H4 (cell line): ENCODE data around the gene BGLAP. TPM values are rescaled to one million over a fixed set of nuclear protein-coding genes. Genes with fewer than 3 reads are reported as not detected.

ENCODE experiments used
- DNase-seq: peaks from one replicate; pipeline ENCODE4 v3.0.0-alpha.2; 2015; ENCODE audit warnings: low spot score
- total RNA-seq: library from RNA; depleted of rRNA; stranded (reverse); fragments of >200 nt; shearing (Covaris generic); gene quantifications from 2 replicates; pipeline ENCODE4 v1.2.3, GENCODE V29; 2014

BGLAP gene
- total RNA-seq, 1 experiment from 2014 or later, result 0.08 TPM

DNA sequence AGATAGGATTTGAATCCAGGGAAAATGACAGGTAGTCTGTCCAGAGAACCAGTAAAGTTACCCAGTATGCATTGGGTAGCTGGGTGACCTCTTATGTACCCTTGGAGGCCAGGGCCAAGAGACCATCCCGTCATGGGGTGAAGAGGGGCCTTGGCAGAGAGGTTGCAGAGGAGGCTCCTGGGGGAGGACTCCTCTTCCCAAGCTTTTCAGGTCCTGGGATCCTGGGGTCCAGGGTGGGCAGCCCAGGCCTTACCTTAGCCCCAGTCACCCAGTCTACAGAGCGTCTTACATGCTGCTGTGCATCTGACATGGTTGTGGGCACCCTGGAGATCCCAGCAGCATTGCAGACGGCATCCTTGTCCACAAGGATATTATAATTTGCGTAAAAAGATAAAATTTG lies 15.2 kb upstream of the BGLAP start:
- no peak for DNase-seq

DNA sequence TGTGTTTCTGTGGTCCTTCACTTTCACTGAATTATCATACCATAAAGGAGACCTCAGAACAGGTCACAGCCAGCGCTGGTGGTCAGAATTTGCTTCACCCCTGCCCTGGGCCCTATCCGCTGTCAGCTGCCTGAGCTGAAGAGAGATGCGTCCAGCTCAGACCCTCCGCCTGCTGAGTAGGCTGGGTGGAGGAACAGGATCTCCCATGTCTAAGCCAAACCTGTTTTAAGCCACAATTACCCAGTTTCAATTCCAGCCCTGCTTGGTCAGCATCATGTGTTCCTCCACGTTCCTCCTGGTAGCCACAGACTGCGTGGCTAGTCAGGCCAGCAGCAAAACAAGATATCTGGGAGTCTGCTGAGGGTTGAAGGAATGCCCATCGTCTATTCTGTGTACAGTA lies 13.5 kb upstream of the BGLAP start:
- DNase-seq, result no peak

DNA sequence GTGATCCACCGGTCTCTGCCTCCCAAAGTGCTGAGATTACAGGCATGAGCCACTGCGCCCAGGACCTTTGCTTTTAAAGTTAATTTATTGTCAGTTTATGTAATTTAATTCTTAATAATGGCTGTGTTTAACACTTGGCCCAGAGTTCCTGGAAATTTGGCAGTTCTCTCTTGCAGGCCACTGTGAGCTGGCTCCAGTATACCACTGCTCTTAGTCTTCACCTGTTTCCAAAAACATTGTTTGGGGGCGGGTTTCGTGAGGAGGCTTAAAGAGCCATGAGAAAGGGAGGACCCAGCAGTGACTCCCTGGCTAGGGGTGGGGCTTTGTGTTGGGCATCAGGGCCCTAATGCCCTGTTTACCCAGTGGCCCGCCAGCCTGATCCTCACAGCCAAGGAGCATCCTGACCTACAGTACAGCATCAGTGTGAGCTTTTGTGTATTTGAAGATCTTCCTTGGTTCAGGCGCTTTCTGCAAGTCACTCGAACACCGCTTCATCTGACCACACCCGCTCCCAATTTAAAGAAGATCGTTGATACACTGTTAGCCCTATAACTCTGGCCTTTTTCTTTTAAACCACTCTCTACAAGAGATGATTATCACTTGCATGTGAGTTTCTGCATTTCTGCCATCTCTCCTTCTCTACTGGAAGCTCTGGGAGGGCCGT lies 12.0 kb upstream of the BGLAP start:
- no peak for DNase-seq

DNA sequence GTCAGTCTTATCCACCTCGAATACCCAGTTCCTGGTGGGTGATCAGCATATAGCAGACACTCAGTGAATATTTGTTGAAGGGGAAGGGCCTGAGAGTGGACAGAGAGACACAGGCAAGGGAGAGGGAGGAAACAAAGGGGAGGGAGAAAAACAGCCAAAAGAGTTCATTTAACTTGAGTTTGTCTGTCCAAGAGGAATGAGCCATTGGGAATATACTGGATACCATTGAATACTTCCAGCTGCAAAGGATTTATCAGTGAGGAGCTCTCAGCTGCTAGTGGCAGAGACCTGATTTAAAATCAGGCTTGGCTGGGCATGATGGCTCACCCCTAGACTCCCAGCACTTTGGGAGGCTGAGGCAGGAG lies 11.5 kb upstream of the BGLAP start:
- no peak for DNase-seq

DNA sequence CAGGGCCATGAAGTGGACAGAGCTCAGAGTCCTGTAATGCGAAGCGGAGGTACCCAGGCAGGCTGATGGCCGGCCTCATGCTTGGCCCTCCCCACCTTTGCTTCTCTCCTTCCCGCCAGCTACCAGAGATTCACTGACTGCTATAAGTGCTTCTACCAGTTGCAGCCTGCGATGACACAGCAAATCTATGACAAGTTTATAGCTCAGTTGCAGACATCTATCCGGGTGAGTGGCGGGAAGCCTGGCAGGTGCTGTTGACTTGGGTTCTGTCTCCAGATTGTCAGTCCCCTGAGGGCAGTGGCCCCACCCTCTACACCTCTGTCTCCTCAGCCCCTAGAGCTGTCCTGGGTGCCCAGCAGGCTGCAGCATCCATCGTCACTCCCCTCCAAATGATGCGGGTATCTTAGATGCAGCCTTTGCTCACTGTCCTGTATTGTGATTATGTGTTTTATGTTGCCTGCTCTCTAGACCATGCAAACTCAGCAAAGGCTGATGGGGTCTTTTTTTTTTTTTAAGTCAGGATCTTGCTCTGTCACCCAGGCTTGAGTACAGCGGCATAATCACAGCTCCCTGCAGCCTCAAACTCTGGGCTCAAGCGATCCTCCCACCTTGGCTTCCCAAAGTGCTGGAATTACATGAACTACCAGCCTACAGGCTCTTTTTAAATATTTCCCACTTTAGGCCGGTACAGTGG lies 9.6 kb upstream of the BGLAP start:
- no peak for DNase-seq

GRCh38 chr1:156233426-156234127 lies 8.4 kb upstream of the BGLAP start:
- DNase-seq, result peak; percentile 28

GRCh38 chr1:156236164-156236563 lies 5.8 kb upstream of the BGLAP start:
- no peak for DNase-seq

DNA sequence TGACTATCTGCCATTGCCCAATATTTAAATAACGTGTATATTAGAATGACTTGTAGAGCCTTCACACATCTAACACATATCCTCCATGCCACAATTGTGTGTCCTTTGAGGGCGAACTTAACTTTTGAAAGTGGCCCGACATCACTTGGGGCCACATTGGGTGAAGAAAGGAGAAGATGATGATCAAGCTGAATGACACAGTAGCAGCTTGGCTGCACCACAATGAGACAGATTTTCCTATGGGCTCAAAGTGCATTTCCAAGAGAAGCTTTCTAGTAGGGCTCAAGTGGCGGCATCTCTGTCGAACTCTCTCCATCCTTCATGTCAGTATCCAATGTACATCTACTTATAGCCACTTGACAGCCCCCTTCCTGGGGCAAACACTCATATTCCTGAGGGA lies 3.7 kb upstream of the BGLAP start:
- DNase-seq, result no peak

- DNase-seq, result peak; percentile 63
Measured at GRCh38 chr1:156241311-156241811, 623 bp upstream of the BGLAP start.

DNA sequence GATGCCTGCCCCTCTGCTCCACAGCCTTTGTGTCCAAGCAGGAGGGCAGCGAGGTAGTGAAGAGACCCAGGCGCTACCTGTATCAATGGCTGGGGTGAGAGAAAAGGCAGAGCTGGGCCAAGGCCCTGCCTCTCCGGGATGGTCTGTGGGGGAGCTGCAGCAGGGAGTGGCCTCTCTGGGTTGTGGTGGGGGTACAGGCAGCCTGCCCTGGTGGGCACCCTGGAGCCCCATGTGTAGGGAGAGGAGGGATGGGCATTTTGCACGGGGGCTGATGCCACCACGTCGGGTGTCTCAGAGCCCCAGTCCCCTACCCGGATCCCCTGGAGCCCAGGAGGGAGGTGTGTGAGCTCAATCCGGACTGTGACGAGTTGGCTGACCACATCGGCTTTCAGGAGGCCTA lies 754 bp downstream of the BGLAP start:
- DNase-seq, result no peak

- DNase-seq, result no peak
Measured at GRCh38 chr1:156244126-156244525, 2.1 kb downstream of the BGLAP start.

DNA sequence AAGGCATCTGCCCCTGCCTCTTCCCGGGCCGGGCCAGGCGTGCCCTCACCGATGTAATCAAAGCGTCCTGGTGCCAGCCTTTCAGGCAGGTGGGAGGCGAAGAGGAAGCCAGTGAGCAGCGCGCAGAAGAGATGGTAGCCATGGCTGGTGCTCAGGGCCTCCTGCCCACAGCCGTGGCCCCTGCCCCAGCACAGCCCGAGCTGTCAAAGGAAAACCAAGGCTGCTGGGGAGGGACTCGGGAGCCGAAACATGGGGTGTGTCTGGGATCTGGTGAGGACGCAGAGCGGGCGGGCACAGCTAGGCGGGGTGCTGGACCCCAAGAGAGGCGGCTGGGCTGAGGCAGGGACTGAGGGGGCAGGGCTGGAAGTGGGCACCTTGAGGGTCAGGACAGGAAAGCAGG lies 2.7 kb downstream of the BGLAP start:
- no peak for DNase-seq

DNA sequence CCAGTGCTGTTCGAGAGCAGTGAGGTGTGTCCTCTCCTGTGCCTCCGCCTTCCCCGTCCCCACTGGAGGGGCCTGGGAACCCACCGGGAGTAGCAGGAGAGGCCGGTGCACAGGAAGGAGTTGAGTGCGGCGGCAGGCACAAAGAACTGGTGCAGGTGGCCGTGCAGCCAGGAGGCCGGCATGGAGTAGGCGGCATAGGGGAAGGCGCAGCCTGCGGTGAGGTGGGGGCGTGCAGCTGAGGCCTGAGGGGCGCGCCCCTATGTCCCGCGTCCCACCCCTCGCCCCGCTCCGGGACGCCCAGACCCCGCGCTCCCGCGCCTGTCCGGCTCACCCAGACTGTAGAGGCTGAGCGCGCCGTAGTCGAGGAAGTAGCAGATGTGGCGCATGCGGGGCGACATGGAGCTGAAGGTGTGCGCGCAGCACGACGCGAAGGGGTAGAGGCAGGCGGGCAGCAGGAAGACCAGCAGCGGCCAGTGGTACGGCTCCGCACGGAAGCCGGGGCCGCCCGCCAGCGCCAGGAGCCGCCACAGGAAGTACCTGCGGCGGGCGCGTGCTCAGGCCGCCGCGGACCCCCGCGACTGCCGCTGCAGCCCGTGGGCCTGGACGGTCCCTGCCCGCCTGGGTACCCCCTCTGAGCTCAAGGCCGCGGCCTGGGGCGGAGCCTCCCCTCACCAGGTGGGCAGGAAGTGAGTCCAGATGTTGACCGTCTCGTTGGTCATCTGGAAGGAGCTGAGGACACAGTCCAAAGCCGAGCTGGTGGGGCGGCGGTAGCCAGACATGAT lies 3.7 kb downstream of the BGLAP start:
- DNase-seq, result no peak

DNA sequence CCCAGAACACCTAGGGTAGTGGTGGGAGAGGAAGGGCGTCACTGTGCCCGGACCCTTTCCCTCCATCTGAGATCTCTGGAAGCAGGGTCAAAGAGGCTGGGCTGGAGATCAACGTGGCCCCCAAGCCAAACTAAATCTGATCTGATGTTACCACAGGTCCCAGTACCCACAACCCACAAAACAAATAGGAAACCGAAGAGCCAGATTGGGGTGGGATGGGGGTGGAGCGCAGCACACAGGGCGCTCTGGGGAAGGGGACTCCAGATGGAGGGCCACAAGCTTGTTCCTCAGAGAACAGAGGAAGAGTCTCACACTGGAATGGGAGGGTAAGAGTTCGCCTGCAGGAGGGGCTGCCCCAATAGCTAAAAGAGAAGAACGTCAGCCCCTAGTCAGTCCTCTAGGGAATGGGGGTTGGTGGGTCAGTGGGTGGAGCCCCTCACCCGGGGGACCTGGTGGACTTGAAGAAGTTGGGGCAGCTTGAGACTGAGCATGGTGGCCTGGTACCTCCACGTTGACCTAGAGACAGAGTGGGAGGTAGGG lies 4.3 kb downstream of the BGLAP start:
- DNase-seq, result no peak

DNA sequence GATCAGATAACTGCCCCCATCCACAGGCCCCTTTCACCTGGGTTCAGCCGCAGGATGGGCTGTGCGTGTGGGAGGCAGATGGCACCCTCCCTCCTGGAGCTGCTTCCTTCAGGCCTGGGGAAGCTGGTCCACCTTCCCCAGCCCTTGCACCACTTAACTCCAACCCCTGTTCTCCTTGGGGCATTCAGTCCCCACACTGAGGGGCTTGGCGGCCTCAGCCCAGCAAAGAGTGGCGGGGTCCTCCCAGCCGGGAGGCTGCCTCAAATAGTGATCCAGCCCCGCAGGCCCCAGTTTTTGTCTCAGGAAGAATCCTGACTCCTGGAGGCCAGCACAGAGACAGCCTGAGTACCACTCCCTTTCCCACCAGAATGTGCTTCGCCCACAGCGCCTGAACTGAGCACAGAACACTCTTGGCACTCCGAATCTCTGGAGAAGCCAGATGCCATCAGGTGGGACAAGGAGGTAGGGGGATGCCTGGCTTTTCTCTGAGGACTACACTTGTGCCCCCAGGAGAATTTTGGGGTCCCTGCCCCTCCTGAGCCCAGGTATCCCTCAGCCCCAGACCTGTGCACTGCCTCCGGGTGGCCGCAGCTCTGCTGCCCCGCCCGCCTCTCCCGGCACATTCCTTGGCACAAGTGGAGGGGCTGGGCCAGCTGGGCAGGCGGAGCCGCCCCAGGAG lies 4.9 kb downstream of the BGLAP start:
- no peak for DNase-seq

DNA sequence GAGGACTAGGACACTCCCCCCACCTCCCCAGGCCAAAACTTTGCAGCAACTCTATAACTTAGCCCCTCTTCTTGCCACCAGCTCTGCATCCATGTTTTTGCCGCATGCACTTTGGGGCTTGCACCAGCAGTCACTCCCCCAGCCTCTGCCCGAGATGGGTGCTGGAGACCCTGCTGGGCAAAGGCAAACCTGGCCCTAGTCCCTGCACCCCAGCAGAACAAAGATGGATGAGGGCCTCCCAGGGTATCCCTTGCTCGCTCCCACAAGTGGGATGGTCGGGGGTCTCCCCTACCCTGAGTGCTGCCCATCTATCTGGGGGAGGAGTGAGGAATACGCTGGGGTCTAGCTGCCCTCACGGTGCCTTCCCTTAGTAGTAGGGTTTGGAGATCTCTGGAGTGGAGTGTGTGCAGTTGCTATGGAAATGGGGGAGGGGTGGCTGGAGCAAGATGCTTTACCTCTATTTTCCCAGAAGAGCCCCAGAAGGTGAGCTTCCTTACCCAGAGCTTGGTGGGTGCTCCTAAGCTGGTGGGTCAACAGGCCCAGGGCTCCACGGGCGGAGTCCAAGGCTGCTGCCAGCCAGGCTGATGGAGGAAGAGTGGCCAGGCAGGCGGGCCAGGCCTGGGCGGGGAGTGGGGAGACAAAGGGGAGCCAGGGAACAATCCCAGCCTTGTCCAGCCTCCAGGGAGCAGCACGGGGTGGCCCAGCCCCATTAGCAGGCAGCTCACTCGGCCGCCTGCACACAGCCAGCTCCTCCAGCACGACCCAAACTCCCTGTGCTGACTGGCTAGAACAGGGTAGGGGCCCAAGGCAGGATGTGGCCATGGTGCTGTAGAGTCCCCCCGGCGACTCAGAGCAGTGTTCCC lies 5.7 kb downstream of the BGLAP start, which contains the start of gene PAQR6:
TSS of gene PAQR6 (minus strand) at position 597 of the 863 bp plus-strand sequence. CDS start 1,325 bp downstream, outside the sequence.
- no peak for DNase-seq

GRCh38 chr1:156248323-156248683 lies 6.3 kb downstream of the BGLAP start:
- DNase-seq, result no peak

DNA sequence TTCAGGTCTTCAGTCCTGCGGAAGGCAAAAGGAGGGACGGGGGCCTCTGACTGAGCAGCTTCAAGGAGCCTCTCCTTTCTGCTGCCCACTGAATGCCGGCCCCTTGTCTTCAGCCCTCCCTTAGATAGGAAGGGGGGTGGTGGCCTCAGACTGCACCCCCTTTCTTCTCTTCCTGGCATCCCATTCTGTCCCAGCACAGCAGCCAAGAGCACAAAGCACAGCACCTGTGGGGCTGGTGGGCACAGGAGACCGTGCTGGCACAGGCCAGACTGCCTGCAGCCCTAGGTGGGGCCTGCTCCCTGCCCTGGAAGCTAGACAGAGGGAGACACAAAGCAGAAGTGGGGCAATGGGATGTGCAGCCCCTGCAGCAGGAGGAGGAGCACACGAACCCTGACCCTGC lies 7.6 kb downstream of the BGLAP start:
- no peak for DNase-seq

DNA sequence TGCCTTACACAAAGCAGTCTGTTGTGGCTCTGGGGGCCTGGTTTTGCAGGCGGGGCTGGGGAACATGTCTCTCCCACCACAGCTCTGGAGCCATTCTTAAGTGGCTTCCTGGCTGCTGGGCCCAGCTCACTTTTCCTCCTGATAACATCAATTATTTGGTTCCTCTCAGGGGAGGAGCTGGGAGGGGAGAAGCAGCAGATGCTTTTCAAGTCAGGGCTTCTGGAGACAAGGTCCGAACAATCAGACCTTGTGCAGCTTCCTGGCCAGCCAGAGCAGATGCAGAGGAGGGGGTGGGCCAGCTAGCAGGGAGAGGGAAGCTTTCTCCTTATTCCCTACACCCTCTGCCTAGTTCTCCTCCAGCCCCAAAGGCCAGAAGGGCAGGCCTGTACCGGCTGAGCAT lies 9.5 kb downstream of the BGLAP start:
- DNase-seq, result no peak

GRCh38 chr1:156253634-156254033 lies 11.7 kb downstream of the BGLAP start:
- DNase-seq, result no peak
